ENCODE data around the gene ACTN1.
A peak's percentile ranks its signal among the peaks of the same experiment; 100 is the strongest.

ACTN1 gene

DNA sequence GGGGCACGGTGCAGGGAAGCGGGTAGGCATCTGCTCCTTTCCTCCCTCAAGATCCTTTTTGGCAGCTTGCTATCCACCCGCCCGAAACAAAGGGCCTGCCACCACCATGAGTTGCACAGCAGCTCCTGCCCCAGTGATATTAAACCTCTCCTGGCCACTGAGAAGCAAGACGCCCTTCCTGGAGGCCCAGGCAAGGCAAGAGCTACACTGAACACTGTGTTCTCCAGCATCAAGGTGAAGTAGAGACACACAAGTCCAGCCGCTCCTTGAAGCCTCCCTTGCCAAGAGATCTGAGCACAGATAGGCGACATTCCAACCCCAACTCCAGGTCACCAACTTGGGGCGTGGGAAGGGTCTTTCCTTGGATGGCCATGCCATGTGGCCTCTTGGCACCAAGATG lies 70.9 kb downstream of the ACTN1 start:
- no peak for DNase-seq

DNA sequence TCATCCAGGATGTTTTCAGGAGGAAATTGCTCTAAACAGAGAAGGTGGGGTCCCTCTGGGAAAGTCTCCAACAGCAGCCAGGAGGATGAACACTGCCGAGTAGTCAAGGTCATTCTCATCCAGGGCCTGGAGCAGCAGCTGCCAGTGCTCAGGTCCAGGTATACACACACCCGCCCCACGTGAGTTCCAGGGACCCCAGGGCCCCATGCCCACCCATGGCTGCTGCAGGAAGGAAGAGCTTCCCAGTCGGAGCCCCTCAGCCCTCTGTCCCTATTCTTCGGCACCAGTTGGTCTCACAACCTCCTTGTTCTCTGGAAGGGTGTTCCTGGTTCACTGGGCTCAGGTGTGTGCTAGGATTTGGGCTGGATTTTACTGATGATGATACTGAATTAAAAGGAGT lies 72.7 kb downstream of the ACTN1 start:
- no peak for DNase-seq

DNA sequence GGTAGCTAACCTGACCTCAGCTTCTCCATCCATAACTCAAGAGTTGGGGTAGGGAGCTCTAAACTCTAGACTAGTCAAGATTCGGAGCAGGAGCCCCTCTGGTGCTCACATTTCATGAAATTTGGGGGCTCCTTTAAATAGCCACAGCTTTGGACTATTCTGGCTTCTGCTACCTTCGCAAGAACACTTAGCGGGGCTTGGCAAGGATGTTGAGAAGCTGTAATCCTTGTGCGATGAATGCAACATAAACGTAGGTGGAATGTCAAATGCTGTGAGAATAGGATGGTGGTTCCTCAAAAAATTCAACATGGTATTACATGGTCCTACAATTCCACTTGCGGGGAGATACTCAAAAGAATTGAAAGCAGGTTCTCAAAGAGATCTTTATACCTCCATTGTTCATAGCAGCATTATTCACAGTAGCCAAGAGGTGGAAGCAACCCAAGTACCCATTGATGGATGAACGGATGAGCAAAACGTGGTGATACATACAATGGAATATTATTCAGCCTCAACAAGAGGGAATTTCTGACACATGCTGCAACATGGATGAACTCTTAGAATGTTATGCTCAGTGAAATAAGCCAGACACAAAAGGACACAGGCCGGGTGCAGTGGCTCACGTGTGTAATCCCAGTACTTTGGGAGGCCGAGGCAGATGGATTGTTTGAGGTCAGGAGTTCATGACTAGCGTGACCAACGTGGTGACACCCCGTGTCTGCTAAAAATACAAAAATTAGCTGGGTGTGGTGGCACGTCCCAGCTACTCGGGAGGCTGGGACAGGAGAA lies 73.8 kb downstream of the ACTN1 start:
- DNase-seq, result no peak

DNA sequence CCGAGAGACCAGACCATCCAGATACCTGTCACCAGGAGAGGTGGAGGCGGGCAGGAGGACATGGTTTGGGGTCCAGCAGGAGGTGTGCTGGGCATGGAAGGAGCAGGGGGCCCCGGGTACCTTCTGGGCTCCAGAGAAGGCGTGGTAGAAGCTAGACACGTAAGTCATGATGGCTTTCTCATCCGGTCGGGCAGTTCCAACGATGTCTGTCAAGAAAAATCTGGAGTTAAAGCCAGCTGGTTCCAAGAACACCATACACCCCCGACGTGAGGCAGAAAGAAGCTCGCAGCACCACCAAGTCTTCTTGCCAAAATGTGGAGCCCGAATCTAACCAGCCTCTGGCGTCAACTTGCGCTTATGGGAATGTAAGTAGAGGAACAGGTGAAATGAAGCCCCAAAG lies 76.7 kb downstream of the ACTN1 start:
- no peak for DNase-seq

DNA sequence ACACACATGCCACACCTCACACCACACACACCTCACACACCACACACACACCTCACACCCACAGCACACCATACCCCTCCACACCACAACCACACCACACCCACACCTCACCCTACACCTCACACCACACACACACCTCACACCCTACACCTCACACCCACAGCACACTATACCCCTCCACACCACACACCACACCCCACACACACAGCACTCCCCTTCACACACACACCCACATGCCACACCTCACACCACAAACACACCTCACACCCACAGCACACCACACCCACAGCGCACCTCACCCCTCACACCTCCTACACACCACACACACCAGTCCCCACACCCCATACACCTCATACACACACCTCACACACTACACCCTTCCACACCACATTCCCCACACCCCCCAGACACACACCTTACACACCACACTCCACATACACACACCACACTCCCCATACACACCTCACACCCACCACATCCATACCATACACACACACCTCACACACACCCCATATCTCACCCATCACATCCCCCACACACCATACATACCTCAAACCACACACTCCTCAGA lies 80.0 kb downstream of the ACTN1 start:
- DNase-seq, result no peak

DNA sequence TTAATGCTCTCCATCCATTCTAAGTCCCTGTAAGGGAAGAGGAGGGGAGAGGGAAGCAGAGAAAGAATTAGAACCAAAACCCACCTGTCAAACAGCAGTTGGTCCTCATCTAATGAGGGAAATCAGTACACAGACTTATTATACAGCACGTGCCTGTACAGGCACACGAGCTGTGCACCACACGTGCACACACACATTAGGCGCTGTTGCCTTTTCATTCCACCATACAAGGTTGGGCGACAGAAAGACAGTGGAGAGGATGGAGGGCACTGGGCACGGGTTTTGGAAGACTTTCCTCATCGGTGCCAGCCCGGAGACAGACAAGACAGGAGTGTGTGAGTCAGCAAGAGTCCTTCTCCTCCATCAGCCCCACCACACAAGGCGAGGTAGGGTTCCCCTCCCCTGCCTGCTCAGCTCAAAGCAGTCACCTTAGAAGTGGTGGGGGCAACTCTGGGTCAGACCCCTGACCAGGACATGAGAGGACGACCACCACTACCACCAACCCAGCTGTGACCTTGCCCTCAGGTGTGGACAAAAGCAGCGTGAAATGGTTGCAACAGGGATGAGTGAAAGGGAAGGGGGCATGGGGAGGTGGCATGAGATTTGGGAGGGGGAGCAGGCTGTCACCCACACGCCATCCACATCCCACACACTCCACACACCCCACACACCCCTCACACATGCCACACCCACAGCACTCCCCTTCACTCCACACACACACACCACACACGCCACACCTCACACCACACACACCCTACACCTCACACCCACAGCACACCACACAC lies 80.7 kb downstream of the ACTN1 start:
- no peak for DNase-seq

DNA sequence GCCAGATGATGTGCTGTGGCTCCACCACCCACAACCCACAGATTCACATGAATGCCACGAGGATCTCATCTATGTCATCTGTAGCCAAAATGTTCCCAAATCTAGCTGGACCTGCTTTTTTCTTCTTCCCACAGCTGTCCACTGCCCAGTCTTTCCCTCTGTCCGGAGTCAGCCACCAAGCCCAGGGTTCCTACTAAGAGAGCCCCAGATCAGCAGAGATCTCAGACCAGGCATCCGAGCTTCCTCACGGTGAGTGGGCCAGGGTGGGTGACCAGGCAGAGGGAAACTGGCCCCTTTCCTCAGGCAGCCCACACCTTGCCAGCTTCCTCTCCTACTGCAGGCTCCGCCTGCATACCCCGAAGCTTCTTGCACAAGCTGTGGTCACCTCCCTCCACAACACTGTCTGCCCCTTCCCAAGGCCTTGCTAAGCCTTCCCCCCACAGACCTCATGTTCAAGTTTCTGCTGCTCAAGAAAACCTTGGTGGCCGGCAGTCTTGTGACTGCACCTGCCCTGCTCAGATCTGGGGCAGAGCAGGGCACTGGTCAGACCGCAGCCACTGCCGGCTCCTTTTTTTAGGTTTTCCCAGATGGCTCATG lies 81.4 kb downstream of the ACTN1 start:
- peak; percentile 25 for DNase-seq

DNA sequence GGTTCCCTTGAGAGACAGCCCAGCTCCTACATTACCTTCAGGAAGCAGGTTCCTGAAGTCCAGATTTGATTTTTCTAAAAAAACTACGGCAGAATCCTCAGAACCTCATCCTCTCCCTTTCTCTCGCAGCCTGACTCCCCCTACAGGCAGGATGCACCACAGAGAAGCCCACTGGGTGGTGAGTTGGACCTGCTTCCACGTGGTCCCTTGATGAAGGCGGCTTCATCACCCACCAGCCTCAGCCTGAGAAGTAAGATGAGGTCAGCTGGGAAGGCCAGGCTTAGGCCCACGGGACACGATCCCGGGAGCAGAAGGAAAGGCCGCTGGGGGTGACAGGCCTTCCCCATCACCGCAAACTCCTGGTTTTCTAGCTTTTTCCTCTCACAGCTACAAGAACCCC lies 83.0 kb downstream of the ACTN1 start:
- DNase-seq, result no peak

DNA sequence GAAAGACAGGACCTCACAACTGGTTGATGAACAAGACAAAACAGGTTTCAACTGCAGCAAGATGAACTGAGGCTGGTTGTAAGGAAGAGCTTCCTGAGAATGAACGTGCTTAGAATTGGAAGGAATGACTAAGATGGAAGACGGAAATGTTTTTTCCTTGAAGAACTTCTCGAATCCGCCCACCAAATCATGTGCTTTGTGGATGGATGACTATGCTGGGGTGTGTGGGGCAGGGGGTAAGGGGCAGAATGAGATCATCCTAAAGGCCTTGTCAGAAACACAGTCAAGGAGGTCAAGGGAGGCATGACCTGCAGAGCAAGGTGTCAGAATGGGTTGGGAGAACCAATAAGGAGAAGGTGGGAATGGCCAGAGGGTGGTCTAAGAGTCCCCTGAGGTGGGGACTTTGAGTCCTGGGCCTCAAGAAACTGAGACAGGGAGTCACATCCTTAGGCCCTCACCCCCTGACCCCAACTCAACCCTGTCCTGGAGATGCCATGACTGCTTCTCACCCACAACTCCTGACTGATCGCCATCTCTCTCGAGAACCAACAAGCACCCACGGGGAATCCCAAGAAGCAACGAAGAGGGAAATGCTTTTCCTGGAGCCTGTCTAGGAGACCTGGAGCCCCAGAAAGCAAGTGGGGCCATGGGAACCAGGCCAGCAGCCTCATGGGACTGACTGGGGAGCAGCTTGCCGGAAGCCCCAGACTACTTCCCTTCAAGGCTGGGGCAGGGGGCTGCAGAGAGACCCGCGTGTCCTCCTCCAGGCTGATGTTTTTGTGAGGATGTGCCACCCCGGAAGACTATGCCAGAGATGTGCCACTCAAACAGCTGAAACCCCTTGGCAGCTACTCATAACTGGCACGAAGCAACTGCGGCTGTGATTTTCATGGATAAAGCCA lies 84.0 kb downstream of the ACTN1 start:
- DNase-seq, result peak; percentile 50

DNA sequence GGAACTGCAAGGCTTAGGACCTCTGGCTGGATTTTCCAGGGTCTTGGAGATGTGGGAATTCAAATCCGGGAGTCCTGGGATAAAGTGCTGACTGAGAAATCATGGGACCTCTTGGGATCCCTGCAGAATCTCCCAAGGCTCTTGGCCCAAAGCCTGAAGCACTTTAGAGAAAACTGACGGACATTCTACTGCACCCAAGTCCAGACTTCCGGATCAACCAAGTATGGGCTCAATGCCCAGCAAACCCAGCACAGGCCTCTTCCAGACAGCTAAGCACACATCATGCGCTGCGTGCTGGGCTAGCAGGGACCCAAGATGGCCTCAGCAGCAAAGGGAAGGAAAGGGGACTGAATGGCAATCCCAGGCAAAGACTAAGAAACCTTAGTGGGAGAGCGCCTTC lies 85.0 kb downstream of the ACTN1 start:
- DNase-seq, result no peak

DNA sequence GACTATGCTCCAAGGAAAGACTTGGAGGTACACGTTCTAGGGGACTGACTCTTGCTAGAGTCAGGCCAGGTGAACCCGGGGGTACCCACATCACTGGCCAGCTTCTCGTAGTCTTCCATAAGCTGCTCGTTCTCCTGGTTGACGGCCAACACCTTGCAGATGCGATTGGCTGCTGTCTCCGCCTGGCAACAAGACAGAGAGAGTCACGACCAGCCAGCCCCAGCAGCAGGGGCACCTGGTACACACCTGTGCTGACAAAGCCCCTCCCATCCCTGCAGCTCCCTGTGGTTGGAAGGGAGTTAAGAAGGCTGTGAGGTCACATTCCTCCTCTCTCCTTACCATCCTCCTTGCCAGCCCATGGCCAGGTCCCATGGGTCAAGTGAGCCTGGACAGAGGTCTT lies 85.5 kb downstream of the ACTN1 start:
- DNase-seq, result no peak

DNA sequence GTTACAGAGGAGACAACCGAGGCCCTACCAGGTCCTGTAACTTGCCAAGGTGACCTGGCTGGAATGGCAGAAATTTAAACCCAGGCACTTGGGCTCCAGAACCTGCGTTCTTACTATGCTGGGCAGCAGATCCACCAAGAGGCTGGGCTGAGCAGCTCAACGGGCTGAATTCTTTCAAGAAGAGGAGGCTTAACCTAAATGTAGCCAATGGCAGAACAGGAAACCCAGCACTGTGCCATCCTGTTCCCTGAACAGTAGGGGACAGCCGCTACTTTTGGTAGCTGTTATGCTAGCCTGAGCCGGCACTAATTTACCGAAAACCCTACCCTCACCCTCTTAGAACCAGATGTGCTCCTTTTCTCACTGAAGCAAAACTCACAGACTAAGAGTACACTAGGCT lies 86.1 kb downstream of the ACTN1 start:
- DNase-seq, result no peak

DNA sequence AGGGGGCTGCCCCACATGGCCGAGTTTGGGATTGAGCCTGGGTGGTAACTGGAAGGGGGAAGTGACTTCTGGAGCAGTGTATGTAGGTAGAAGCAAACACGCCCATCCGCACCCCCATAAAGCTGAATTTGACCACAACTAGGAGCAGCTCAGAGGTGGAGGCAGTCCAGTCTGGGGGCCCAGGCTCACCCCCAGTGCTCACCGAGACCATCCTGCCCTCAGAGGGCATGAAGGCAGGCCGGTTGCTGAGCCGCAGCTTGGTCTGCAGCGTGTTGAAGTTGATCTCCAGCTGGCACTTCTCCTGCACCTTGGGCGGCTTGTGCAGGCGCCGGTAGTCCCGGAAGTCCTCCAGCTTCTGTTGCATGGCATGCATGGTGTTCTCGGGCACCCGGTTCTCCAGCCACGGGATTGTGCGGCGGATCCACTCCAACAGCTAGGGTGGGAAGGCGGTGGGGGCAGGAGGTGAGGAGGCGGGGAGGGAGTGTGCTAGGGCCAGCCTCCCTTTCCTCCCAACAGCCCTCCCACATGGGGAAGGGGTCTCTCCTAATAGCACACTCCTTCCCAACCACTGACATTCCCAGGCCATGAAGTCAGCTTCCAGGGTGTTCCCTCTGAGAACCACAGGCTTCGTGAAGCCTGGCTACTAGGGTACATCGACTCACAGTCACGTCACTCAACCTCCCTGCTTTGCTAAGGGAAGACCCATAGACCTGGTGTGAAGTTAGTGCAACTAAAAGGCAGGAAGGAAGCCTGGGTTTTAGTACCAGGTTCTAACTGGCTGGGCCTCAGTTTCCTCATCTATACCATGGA lies 87.0 kb downstream of the ACTN1 start:
- DNase-seq, result no peak

DNA sequence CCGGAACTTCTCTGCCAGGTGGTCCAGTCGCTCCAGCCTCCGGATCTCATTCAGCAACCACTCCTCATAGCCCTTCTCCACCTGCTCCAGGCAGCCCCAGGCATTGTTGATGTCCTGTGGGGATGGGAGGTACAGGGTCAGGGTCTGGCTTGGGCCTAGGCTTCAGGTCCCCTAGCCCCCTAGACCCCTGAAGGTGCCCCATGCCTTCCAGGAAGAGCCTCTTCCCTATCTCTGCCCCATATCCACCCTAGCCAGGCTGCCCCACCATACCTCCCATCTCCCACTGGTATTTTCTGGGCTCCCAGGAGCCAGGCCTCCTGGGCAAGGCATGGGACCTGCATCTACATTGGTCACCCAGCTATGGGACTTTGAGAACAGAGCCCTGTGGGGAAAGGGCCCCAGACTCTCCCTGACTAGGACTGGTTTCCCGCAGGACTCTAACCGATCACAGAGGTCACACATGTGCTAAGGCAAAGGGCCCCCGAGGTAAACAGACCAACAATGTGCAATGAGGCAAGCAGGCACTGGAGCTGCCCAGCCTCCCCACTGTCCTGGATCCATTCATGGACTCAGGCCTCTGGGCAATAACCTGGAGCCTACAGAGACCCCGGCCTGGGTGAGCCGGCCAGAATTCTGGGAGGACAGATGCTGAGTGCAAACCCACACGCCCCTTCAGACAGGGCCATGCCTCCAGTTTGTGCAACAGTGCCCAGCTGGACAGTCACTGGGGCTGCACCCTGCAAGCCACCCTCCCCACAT lies 88.8 kb downstream of the ACTN1 start:
- DNase-seq, result no peak

DNA sequence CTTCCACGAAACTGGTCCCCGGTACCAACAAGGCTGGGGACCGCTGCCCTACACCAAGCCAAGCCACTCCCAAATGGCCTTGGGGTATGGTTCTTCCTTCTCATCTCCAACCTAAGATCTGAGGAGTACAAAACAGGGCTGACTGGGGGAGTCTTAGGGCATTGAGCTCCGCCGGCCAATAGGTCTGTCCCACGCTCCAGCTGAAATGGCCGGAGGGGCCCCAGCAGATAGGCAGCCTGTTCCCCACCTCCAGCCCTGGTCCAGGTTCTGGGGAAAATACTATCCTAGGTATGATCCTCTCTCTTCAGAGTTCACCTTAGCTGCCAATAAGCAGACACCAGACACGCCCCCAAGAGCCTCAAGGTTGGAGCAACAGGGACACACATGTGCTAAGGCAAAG lies 90.2 kb downstream of the ACTN1 start:
- DNase-seq, result no peak

DNA sequence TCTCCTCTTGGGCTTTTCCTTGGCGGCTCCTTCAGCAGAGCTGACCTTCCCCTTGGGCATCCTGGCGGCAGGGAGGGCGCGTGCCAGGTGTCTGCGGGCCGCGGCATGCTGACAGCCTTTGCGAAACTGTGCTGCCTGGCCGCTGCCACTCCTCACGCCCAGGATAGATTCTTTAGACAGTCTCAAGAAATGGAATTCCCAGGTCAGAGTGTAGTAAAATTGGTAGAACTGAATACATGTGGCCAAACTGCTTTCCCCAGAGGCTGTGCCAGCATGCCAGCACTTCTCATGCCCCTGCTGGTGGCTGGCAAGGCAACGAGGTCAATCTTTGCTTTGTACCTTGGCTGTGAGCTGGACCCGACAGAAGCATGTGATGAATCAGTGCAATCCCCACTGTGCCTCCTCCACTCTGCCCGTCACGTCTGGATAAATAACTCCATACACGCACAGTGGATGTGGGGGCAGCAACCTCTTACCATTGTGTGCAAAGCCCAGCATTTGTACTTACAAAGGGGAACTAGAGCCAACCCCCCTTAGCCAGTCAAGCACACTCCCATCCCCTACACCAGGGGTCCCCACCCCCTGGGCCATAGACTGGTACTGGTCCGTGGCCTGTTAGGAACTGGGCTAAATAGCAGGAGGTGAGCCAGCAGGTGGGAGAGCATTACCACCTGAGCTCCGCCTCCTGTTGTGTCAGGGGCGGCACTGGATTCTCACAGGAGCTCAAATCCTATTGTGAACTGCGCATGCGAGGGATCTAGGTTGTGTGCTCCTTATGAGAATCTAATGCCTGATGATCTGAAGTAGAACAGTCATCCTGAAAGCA lies 90.9 kb downstream of the ACTN1 start:
- DNase-seq, result no peak

DNA sequence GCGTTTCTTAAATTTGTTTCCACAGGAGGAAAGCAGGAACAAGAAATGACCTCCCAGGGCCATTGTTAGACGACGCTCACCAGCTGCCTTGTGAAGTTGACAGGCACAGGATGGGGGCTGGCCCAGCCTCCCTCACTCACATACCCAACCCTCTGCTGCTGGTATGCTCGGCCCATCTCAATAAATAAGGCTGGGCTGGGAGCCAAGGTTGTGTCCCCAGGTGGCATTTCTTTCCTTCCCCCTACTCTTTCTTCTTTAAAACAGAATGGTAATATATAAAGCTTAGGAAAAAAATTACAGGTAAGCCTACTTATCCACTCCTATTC lies 93.0 kb downstream of the ACTN1 start:
- DNase-seq, result no peak

DNA sequence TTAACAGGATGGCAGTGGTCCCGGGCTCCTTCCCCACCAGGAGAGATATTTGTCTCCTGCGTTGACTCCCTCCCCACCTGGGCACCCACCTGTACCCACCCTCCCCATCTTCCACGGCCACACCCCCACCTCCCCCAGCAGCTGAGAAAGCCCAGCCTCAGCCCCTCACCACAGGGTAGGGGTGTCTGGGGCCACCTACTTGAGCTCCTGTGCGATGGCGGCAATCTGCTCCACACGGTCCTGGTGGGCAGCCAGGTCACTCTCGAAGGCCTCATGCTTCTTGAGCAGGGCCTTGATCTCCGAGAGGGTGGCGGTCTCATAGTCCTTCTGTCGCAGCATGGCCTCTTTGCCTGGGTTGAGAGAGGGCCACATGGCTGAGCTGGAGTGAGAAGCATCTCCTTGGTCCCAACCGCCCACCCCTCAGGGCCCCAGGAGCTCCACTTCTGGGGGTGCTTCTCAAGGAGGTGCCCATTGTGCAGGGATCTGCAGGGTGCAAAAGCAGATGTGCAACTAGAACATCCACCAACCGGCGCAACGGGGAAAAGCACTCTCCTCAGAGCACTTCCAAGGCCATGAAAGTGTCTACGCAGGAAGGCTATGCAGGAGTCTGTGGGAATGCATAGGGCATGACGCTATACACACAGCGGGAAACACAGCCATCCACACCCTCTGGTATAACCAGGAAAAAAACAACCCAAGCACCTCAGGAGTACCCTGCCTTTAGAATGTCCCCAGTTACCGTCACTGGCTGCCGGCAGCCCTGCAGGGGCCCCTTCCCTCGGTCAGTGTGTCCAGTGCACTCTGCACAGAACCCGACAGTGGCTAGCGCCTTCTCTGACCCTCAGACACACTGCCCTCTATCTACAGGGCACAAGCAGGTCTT lies 93.6 kb downstream of the ACTN1 start:
- DNase-seq, result no peak

Data from suppressor macrophage treated with lipopolysaccharide for 4 hours (primary cell).